ENCODE data around the gene AGBL4.

GRCh38 chr1:48930011-48930410 lies 1093.7 kb downstream of the AGBL4 start:
- TF ChIP-seq, protein P1, sequence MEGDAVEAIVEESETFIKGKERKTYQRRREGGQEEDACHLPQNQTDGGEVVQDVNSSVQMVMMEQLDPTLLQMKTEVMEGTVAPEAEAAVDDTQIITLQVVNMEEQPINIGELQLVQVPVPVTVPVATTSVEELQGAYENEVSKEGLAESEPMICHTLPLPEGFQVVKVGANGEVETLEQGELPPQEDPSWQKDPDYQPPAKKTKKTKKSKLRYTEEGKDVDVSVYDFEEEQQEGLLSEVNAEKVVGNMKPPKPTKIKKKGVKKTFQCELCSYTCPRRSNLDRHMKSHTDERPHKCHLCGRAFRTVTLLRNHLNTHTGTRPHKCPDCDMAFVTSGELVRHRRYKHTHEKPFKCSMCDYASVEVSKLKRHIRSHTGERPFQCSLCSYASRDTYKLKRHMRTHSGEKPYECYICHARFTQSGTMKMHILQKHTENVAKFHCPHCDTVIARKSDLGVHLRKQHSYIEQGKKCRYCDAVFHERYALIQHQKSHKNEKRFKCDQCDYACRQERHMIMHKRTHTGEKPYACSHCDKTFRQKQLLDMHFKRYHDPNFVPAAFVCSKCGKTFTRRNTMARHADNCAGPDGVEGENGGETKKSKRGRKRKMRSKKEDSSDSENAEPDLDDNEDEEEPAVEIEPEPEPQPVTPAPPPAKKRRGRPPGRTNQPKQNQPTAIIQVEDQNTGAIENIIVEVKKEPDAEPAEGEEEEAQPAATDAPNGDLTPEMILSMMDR (IDR thresholded peaks at IDR 0.05) = no peak
- no peak for TF ChIP-seq EP300 (IDR thresholded peaks at IDR 0.05)
- TF ChIP-seq POLR2A (IDR thresholded peaks at IDR 0.05) = no peak
